Activated naive CD4-positive, alpha-beta T cell treated with anti-CD3 and anti-CD28 coated beads, Interleukin-2, amount 10 ng/mL, durations not matched to agents 7 days and 5 days (primary cell): ENCODE results near the gene GPATCH8.
A peak's percentile ranks its signal among the peaks of the same experiment; 100 is the strongest.

Experiments used
- CTCF ChIA-PET: fragments of 350-600 bp; sonication (Branson Sonifier 250); formaldehyde crosslinking; loops from one replicate; lab custom pipeline; 2021; ENCODE audit warnings: antibody characterized with exemption; lab: Charles Lee
- DNase-seq: peaks from one replicate; pipeline ENCODE4 v3.0.0-alpha.2; 2020
- H3K27ac Mint-ChIP-seq: one replicate; pipeline ENCODE4 v1.8.0; 2021; ENCODE audit warnings: mild to moderate bottlenecking, moderate library complexity, mixed read lengths
- H3K27me3 Mint-ChIP-seq: one replicate; pipeline ENCODE4 v1.8.0; 2021; ENCODE audit warnings: mild to moderate bottlenecking, mixed read lengths
- H3K36me3 Mint-ChIP-seq: one replicate; pipeline ENCODE4 v1.8.0; 2021; ENCODE audit warnings: mixed read lengths
- H3K4me1 Mint-ChIP-seq: one replicate; pipeline ENCODE4 v1.8.0; 2021; ENCODE audit warnings: mixed read lengths
- H3K4me3 Mint-ChIP-seq: one replicate; pipeline ENCODE4 v1.8.0; 2021; ENCODE audit warnings: mild to moderate bottlenecking, moderate library complexity, mixed read lengths
- H3K9me3 Mint-ChIP-seq: one replicate; pipeline ENCODE4 v1.8.0; 2021; ENCODE audit warnings: mixed read lengths

The GPATCH8 gene

DNA sequence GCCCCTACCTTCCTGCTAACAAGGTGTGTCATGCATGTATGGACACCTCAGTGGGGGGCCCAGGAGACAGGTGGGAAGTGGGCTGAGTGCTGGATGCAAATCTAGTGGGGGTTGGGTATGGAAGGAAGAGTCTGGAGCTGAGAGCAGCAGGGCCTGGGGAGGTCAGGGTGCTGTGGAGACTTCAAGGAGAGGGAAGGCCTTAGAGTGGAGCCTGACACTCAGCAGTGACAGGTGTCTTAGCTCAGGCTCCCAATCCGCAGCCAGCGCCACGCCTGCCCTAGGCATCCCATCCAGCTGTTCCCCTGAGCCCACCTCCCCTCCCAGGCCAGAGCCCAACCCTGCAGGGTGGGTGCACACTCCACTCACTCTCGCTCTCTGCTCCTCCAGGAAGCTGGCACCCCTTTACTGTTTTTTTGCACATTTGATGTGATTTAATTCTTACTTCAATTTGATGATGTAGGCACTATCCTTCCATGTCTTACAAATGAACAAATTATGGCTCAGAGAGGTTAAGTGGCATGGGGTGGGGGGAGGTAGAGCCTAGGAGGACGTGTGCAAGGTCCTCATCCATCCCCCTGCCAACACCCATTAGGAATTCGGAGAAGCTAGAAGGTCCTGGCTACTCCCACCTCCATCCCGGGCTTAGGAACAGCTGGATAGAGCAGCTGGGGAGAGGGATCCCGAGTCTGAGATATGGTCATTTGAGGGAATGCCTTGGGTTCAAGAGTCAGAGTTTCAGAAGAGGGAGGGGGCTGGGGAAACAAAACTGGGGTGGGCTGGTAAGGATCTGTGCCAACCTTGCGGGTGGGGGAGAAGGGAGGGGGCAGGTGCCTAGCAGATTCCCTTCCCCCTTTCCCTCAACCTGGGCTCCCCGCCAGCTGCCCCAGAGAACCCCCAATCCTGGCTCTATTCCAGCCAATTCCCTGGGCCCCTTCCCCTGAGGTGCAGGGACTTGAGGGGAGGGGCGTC lies 141.6 kb downstream of the GPATCH8 start:
- H3K36me3 Mint-ChIP-seq = no peaks in the 10 kb centered on the region
- H3K27ac Mint-ChIP-seq = no peak overlapping the region
- H3K27me3 Mint-ChIP-seq = peaks cover 84% of the 10 kb centered on the region
- no peaks in the 10 kb centered on the region for H3K9me3 Mint-ChIP-seq
- CTCF ChIA-PET = interaction anchor here (0.6 to 5.1 kb wide), 2 partner anchors 12 to 21 kb away, joined by 3 to 34 read pairs; no protein-coding TSS in a partner anchor
- H3K4me3 Mint-ChIP-seq = no peak overlapping the region
- peaks cover 2% of the 10 kb centered on the region for H3K4me1 Mint-ChIP-seq
- DNase-seq = no peak

- Mint-ChIP-seq H3K4me1 (peaks cover 2% of the 10 kb centered on the region), H3K27me3 (peaks cover 86% of the 10 kb centered on the region), H3K9me3 (no peaks in the 10 kb centered on the region), H3K36me3 (no peaks in the 10 kb centered on the region), H3K4me3 (no peak overlapping the region), H3K27ac (no peak overlapping the region)
- DNase-seq = no peak
- CTCF ChIA-PET = interaction anchor here (1.0 to 5.1 kb wide), 2 partner anchors 11 to 15 kb away, joined by 4 to 34 read pairs; partner anchors contain the start of gene GRN
Measured at GRCh38 chr17:44360826-44361225, 142.4 kb downstream of the GPATCH8 start.

- Mint-ChIP-seq H3K27ac (no peak overlapping the region), H3K4me3 (no peak overlapping the region), H3K27me3 (peaks cover 86% of the 10 kb centered on the region), H3K9me3 (no peaks in the 10 kb centered on the region), H3K36me3 (no peaks in the 10 kb centered on the region), H3K4me1 (peaks cover 2% of the 10 kb centered on the region)
- CTCF ChIA-PET = interaction anchor here (1.0 to 5.1 kb wide), 2 partner anchors 11 to 15 kb away, joined by 4 to 34 read pairs; partner anchors contain the start of gene GRN
- DNase-seq = no peak
Measured at GRCh38 chr17:44360144-44360533, 143.1 kb downstream of the GPATCH8 start.

DNA sequence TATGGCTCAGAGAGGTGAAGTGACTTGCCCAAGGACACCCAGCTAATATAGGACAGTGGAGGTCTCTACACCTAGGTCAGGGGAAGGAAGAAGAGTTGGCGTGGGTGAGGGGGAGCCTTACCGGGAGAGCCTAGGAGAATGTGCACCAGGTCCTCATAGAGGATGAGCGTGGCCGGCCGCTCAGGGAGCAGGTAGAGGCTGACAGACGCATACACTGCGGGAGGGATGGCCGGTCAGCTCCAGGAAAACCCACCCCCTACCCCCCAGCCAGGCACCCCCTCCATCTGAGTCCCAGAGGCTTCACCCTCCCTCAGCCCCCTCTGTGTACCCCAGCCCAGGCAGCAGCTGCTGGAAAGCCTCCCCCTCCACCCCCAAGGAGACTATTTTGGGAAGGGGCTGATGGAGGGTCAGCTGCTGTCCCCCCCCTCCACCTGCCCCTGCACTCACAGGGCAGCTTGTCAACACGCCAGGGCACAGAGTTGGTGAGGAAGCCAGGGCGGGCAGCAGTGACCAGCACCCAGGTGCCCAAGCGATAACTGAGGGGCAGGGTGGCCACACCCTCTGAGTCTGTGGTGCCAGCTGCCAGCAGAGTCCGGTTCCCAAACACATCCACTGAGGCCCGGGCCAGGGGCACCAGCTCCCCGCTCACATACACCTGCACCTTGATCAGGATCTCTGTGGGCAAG lies 143.6 kb downstream of the GPATCH8 start:
- Mint-ChIP-seq H3K27me3 (peaks cover 84% of the 10 kb centered on the region), H3K27ac (no peak overlapping the region), H3K4me1 (peaks cover 2% of the 10 kb centered on the region), H3K36me3 (no peaks in the 10 kb centered on the region), H3K4me3 (no peak overlapping the region), H3K9me3 (no peaks in the 10 kb centered on the region)
- no peak for DNase-seq
- CTCF ChIA-PET = interaction anchor here (0.6 to 5.1 kb wide), 3 partner anchors 10 to 1230 kb away, joined by 3 to 34 read pairs (median 4); partner anchors contain the start of gene GRN

DNA sequence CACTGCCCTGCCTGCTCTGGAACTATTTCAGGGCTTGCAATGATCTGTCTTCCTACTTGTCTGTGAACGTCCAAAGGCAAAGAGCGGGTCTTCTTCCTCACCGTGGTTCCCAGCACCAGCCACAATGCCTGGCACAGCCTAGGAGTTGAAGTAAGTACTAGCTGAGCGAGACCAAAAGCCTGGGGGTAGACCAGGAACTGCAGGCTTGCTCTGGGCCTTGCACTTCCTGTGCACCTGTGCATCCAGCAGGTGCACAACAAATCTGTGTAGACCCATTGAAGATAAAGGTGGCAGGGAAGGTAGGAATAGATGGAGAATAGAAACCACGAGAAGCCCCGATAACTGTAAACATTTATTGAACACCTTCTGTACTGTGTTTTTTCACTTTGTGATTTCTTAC lies 144.2 kb downstream of the GPATCH8 start:
- Mint-ChIP-seq H3K9me3 (no peaks in the 10 kb centered on the region), H3K36me3 (no peaks in the 10 kb centered on the region), H3K4me1 (peaks cover 3% of the 10 kb centered on the region), H3K27ac (no peak overlapping the region), H3K27me3 (peaks cover 84% of the 10 kb centered on the region), H3K4me3 (no peak overlapping the region)
- no peak for DNase-seq
- CTCF ChIA-PET = interaction anchor here (0.6 to 5.1 kb wide), 2 partner anchors 10 to 1231 kb away, joined by 3 to 34 read pairs; no protein-coding TSS in a partner anchor

DNA sequence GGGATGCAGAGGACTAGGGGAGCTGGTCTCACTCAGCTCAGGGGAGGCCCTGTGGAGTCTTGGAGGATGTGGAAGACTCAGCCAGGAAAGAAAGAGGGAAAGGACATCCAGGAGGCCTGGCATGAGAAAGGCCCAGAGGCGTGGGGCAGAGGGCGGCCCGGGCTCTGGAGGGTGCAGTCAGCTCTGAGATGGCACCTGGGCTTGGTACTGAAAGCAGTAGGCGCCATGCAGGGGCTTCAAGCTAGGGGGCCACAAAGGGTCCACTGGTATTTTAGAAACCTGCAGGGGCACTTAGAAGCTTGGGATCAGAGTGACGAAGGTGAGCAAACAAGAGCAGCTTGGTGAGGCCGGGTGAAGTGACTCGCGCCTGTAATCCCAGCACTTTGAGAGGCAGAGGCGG lies 145.1 kb downstream of the GPATCH8 start:
- Mint-ChIP-seq H3K4me1 (peaks cover 3% of the 10 kb centered on the region), H3K27ac (no peak overlapping the region), H3K36me3 (no peaks in the 10 kb centered on the region), H3K4me3 (no peak overlapping the region), H3K27me3 (peaks cover 78% of the 10 kb centered on the region), H3K9me3 (no peaks in the 10 kb centered on the region)
- DNase-seq = no peak
- CTCF ChIA-PET = interaction anchor here (0.7 to 1.9 kb wide), 3 partner anchors 9 to 165 kb away, joined by 4 to 6 read pairs (median 4); no protein-coding TSS in a partner anchor

GRCh38 chr17:44356241-44356640 lies 147.0 kb downstream of the GPATCH8 start:
- Mint-ChIP-seq H3K27ac (no peak overlapping the region), H3K4me3 (no peak overlapping the region)
- CTCF ChIA-PET = interaction anchor here (2.3 kb wide), 1 partner anchor 11 kb away, joined by 7 read pairs; no protein-coding TSS in a partner anchor

GRCh38 chr17:44355642-44356099 lies 147.5 kb downstream of the GPATCH8 start:
- peaks cover 10% of the 10 kb centered on the region for H3K36me3 Mint-ChIP-seq
- CTCF ChIA-PET = interaction anchor here (1.7 to 2.3 kb wide), 2 partner anchors 7 to 11 kb away, joined by 7 to 9 read pairs; partner anchors contain the start of gene FAM171A2
- H3K27me3 Mint-ChIP-seq = peaks cover 54% of the 10 kb centered on the region
- H3K4me3 Mint-ChIP-seq = no peak overlapping the region
- no peak overlapping the region for H3K27ac Mint-ChIP-seq
- DNase-seq = no peak
- H3K4me1 Mint-ChIP-seq = peaks cover 6% of the 10 kb centered on the region
- H3K9me3 Mint-ChIP-seq = no peaks in the 10 kb centered on the region

More at GRCh38 chr17:44356241-44356640, 147.0 kb downstream of the GPATCH8 start:
- Mint-ChIP-seq H3K27me3 (peaks cover 59% of the 10 kb centered on the region), H3K36me3 (peaks cover 9% of the 10 kb centered on the region), H3K9me3 (no peaks in the 10 kb centered on the region), H3K4me1 (peaks cover 6% of the 10 kb centered on the region)
- no peak for DNase-seq

GRCh38 chr17:44354582-44355561 lies 148.3 kb downstream of the GPATCH8 start:
- Mint-ChIP-seq H3K27ac (no peak overlapping the region), H3K4me3 (peak overlapping the region; percentile 52), H3K36me3 (peaks cover 12% of the 10 kb centered on the region), H3K27me3 (peaks cover 46% of the 10 kb centered on the region), H3K9me3 (no peaks in the 10 kb centered on the region), H3K4me1 (peaks cover 6% of the 10 kb centered on the region)
- DNase-seq = peak; percentile 66
- CTCF ChIA-PET = interaction anchor here (0.6 to 2.3 kb wide), 8 partner anchors 8 to 143 kb away, joined by 3 to 9 read pairs (median 4); partner anchors contain the start of genes FAM171A2 and GRN

GRCh38 chr17:44353672-44354331 lies 149.4 kb downstream of the GPATCH8 start:
- CTCF ChIA-PET = interaction anchor here (0.6 to 1.7 kb wide), 9 partner anchors 8 to 144 kb away, joined by 3 to 9 read pairs (median 3); partner anchors contain the start of genes FAM171A2 and GRN
- peak; percentile 36 for DNase-seq
- peak overlapping the region; percentile 57 for H3K4me3 Mint-ChIP-seq

GRCh38 chr17:44352828-44353671 lies 150.2 kb downstream of the GPATCH8 start:
- CTCF ChIA-PET = interaction anchor here (0.6 to 2.2 kb wide), 5 partner anchors 19 to 165 kb away, joined by 3 to 8 read pairs (median 4); no protein-coding TSS in a partner anchor
- H3K27ac Mint-ChIP-seq = no peak overlapping the region
- DNase-seq = no peak
- H3K4me1 Mint-ChIP-seq = peaks cover 10% of the 10 kb centered on the region
- peak overlapping the region; percentile 56 for H3K4me3 Mint-ChIP-seq
- peaks cover 28% of the 10 kb centered on the region for H3K27me3 Mint-ChIP-seq
- H3K9me3 Mint-ChIP-seq = no peaks in the 10 kb centered on the region
- H3K36me3 Mint-ChIP-seq = peaks cover 15% of the 10 kb centered on the region

More at GRCh38 chr17:44353672-44354331, 149.4 kb downstream of the GPATCH8 start:
- Mint-ChIP-seq H3K4me1 (peaks cover 6% of the 10 kb centered on the region), H3K27me3 (peaks cover 35% of the 10 kb centered on the region), H3K36me3 (peaks cover 15% of the 10 kb centered on the region), H3K9me3 (no peaks in the 10 kb centered on the region), H3K27ac (no peak overlapping the region)
